Stimulated activated CD8-positive, alpha-beta memory T cell treated with anti-CD3 and anti-CD28 coated beads, Interleukin-15, amount 100 ng/mL, for 4 hours (primary cell): Measurements from ENCODE around the gene ART3.

Experiments used
- DNase-seq, 2 donors: peaks; one replicate each; pipeline ENCODE4 v3.0.0-alpha.2; 2020; ENCODE audit warnings: low read depth in 2 of 2

Gene ART3

GRCh38 chr4:76067652-76068286 is 6.7 kb upstream of the ART3 start:
- peak; percentile 3 to 37 for DNase-seq

- no peak for DNase-seq
These were observed 1.7 kb upstream of the ART3 start for GRCh38 chr4:76072760-76073159.

- no peak for DNase-seq
These were observed 588 bp downstream of the ART3 start for GRCh38 chr4:76074993-76075600.

DNA sequence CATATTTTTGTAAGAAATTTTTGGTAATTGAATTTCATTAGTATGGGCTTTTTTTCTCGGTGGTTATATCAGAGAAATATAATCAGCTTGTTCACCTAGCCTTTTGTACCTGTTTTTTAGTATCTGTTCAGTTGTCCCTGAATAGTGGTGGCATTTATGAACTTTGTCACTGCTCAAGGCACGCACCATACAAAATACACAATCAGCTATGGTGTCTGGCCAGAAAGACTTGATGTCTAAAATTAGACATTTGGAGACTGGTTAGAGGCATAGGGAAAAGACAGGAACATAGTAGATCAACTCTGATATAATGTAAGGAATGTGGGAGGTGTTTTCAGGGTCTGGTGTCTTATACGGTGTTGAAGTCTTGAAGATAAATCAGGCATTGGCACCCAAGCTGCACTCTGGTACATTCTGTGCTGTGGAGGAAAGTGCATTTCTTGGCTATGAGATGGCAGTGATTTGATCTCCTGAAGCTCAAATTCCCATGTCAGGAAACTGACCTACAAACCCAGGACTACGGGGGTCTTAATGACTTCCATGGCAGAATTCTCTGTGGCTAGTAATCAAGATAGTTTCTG is 3.6 kb downstream of the ART3 start:
- DNase-seq: no peak

GRCh38 chr4:76083386-76083988 is 9.0 kb downstream of the ART3 start:
- DNase-seq: no peak

GRCh38 chr4:76084542-76084941 is 10.0 kb downstream of the ART3 start:
- no peak for DNase-seq

- no peak for DNase-seq
These were observed 12.7 kb downstream of the ART3 start for GRCh38 chr4:76087007-76087769.

DNA sequence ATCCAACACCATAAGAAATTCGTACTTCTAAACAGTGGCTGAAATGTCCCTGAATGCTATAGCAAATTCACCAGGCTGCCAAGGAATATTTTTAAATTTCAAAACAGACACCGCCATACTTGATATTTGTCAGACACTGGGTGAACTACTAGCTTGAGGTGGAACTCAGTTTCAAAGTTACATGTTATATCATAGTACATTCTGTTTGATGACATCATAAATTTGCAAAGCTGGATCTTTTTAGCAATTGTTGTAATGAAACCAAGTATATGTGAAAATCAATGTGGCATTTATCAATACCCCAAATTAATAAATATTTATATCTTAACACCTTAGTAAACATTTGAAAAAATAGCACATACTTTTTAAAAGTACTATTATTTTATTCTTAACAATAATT is 14.2 kb downstream of the ART3 start:
- no peak for DNase-seq

DNA sequence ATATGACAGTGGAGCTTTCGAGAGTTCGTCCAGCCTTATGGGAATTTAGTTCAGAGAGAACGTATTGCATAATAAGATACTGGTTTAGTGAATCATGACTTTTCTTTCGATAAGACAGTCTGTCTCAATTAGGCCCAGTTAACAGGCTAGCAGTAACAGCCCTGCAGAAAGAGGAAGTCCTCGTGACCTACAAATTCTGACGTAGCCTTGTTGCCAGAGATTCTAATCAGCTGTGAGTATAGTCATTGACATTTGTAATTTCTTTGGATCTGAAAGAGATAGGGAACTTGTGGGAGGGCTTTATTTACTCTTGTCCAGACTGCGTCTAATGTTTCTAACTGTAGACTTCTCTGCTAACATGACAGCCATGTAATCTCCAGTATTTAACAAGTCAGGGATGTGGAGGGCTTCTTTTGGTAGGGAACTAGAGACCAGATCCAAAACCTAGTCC is 15.8 kb downstream of the ART3 start:
- DNase-seq: no peak

DNA sequence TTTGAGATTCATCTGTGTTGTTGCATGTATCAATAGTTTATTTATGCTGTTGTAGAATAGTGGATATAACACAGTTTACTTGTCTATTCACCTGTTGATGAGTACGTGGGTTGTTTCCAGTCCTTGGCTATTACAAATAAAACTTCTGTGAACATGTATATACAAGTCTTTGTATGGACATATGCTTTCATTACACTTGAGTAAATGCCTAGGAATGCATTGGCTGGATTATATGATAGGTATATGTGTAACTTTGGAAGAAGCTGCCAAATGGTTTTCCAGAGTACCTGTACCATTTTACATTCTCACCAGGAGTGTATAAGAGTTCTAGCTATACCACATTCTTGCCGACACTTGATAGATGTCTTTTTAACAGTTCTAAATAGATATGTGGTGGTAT is 16.5 kb downstream of the ART3 start:
- DNase-seq: no peak

- no peak for DNase-seq
These were observed 21.1 kb downstream of the ART3 start for GRCh38 chr4:76095568-76095967.

DNA sequence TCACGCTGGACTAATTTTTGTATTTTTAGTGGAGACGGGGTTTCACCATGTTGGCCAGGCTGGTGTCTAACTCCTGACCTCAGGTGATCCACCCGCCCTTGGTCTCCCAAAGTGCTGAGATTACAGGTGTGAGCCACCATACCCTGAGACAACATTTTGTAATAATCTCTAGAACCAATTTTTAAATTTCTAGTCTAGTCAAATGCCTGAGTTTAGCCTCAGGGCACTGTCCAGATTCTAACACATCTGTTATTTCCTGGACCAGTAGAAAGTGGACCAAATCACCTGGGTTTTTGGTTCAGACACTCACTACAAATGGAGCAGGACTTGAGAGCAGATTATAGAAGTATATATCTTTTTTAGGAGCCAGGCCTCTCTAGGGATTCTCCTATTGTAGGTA is 21.6 kb downstream of the ART3 start:
- no peak for DNase-seq

- no peak for DNase-seq
These were observed 31.1 kb downstream of the ART3 start for GRCh38 chr4:76105652-76106051.

DNA sequence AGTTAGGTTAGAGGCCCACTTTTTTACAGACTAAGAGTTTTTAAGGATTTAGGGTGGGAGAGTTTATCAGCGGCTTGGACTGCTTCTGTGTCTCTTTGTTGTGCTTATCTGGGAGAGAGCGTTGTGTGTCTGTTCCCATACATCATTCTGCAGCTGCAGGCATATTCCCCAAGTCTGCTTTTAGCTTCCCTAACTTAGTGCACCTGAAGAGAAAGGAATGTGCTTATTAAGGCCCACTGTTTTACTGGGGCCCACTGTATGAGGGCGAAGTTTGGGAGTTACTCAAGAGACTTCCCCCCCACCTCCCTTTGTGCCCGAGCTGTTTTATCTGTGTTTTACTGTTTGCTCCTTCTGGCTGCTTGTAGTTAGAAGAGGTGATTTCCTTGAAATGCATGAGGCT is 31.9 kb downstream of the ART3 start:
- DNase-seq: no peak

- no peak for DNase-seq
These were observed 34.1 kb downstream of the ART3 start for GRCh38 chr4:76108467-76109181.

DNA sequence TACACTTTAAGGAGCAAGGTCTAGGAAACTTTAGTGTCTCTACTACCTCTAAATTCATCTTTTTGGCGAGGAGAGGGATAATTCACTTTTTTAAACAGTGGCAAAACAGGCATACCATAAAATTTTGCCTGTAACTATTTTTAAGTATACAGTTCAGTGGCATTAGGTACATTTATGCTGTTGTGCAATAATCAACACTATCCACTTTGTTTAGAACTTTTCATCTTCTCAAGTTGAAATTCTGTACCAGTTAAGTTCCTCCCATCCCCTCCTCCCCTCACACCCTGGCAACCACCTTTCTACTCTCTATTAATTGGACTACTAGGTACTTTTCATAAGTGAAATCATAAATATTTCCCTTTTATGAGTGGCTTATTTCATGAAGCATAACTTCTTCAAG is 42.3 kb downstream of the ART3 start:
- no peak for DNase-seq

DNA sequence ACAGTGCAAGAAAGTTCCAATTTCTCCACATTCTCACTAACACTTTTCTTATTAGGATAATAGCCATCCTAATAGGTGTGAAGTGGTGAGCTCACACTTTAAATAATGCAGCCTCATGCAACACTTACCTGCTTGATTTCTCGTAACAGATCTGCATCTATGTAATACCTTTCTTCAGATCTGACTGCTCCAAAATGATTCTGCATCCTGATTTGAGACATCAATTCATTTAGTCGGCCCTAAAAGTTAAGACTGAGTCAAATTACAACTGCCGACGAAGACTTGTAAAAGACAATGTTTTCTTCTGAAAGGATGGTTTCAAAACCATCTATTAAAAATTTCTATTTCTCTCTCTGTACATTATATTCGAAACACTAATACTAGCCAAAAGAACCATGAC is 43.0 kb downstream of the ART3 start:
- DNase-seq: no peak

DNA sequence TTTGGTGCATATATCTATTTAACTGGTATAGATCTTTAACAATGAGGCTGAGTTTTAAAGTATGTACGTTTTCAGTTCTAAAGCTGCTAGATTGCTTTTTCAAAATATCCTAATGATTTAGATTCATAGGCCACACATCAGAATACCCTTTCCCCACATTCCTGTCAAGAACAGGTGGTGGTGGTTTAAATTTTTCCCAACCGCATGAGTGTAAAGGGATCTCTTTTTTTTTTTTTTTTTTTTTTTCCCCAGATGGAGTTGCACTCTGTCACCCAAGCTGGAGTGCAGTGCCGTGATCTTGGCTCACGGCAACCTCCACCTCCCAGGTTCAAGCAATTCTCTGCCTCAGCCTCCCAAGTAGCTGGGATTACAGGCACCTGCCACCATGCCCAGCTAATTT is 45.7 kb downstream of the ART3 start:
- no peak for DNase-seq

- no peak for DNase-seq
These were observed 51.3 kb downstream of the ART3 start for GRCh38 chr4:76125816-76126215.

GRCh38 chr4:76127754-76128153 is 53.2 kb downstream of the ART3 start:
- DNase-seq: no peak

- DNase-seq: no peak
These were observed 66.7 kb downstream of the ART3 start for GRCh38 chr4:76141241-76141640.

GRCh38 chr4:76144546-76144945 is 70.0 kb downstream of the ART3 start:
- no peak for DNase-seq
